LNCaP clone FGC (cell line): ENCODE measurements around the gene TENM4.

Experiments
- DNase-seq: peaks from one replicate; pipeline ENCODE4 v3.0.0-alpha.2; 2011; ENCODE audit warnings: low read depth
- H3K4me3 ChIP-seq: 2 replicates; pipeline ENCODE4 v1.5.1; 2011; ENCODE audit warnings: mild to moderate bottlenecking, low read depth, low read length, control low read depth
- CTCF ChIP-seq: IDR thresholded peaks from 2 replicates; pipeline ENCODE4 v1.5.1; 2012; ENCODE audit warnings: mild to moderate bottlenecking; ENCODE audit not compliant: control insufficient read depth, insufficient read depth; ENCODE audit errors: extremely low read depth

Gene TENM4

GRCh38 chr11:79371152-79371551 is 69.7 kb downstream of the TENM4 start:
- DNase-seq = no peak
- no peak for TF ChIP-seq CTCF
- H3K4me3 ChIP-seq = no peak overlapping the region

- DNase-seq = no peak
- H3K4me3 ChIP-seq = no peak overlapping the region
- TF ChIP-seq CTCF = no peak
Measured at GRCh38 chr11:79369055-79369454, 71.8 kb downstream of the TENM4 start.

- TF ChIP-seq CTCF = no peak
- DNase-seq = no peak
- H3K4me3 ChIP-seq = no peak overlapping the region
Measured at GRCh38 chr11:79367844-79368243, 73.0 kb downstream of the TENM4 start.

- no peak for DNase-seq
- TF ChIP-seq CTCF = no peak
- H3K4me3 ChIP-seq = no peak overlapping the region
Measured at GRCh38 chr11:79366218-79366617, 74.6 kb downstream of the TENM4 start.

- DNase-seq = no peak
- no peak overlapping the region for H3K4me3 ChIP-seq
- TF ChIP-seq CTCF = no peak
Measured at GRCh38 chr11:79363861-79364378, 76.9 kb downstream of the TENM4 start.

- DNase-seq = no peak
- no peak for TF ChIP-seq CTCF
- no peak overlapping the region for H3K4me3 ChIP-seq
Measured at GRCh38 chr11:79363256-79363655, 77.6 kb downstream of the TENM4 start.

GRCh38 chr11:79362821-79363220 is 78.0 kb downstream of the TENM4 start:
- H3K4me3 ChIP-seq = no peak overlapping the region
- no peak for TF ChIP-seq CTCF
- no peak for DNase-seq
